ENCODE results near the gene TRIP4.

The TRIP4 gene

GRCh38 chr15:64500695-64501395, 113.2 kb downstream of the TRIP4 start:
- no peak for DNase-seq

DNA sequence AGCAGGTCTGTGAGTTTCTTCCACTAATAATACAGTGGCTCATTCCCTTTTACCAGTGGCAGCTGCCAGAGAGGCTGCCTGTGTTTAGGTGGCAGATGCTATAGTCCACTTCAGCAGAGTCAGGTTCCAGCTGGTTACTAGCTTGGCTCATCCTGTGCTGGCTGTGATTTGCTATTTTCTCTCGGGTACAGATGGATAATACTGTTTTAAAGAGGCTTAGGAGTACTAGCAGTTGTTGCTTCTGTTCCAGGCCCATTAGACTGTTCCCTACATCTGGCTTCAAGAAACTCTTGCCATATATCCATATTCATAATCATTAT, 113.7 kb downstream of the TRIP4 start:
- DNase-seq = no peak

GRCh38 chr15:64502151-64502550, 114.5 kb downstream of the TRIP4 start:
- no peak for DNase-seq

DNA sequence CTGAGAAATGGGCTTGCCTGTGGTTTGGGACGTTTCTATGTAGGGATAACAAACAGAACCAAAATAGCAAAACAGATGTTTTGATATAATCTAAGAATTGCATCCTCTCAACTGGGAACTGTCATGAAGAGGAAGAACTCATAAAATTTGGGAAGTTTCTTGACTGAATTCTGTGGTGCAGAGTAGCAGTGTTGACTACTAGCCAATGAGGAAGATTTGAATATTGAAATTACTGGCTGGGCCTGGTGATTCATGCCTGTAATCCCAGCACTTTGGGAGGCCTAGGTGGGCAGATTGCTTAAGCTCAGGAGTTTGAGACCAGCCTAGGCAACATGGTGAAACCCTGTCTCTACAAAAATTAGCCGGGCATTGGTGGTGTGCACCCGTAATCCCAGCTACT, 114.9 kb downstream of the TRIP4 start:
- no peak for DNase-seq

DNA sequence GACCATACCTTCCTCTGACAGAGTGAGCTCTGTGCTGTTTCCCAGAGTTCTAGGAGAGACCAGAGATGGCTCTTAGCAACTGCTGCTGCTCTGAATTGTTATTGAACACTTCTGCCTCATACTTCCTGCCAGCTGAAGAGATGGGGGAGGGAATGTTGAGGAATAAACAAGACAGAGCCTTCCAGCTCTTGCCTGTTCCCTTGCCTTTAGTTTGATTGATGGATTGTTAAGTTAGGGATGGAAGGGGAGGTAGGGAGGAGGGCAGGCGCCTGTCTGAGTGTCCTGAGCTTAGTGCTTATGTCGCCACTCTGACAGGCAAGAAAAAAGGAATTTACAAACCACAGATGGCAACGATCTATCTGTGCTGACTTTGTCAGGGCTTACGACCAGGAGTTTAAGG, 115.6 kb downstream of the TRIP4 start:
- DNase-seq = no peak

GRCh38 chr15:64503640-64504039, 116.0 kb downstream of the TRIP4 start:
- no peak for DNase-seq

Data from activated CD4-positive, alpha-beta T cell treated with anti-CD3 and anti-CD28 coated beads, Interleukin-2, amount 50 U/mL, for 1 hour (primary cell).